ENCODE results near the gene DPEP2.
"Not testable (repeated sequence)": the region's sequence is repeated elsewhere in the genome, so short reads cannot be mapped to it uniquely, and the experiment has no call there.

The DPEP2 gene

GRCh38 chr16:67976205-67976604, 23.1 kb downstream of the DPEP2 start:
- DNase-seq (ENCODE audit: low spot score) = no peak

- no peak for DNase-seq (ENCODE audit: low spot score)
Measured at GRCh38 chr16:67975321-67976105, 23.8 kb downstream of the DPEP2 start.

- DNase-seq (ENCODE audit: low spot score) = not testable (repeated sequence)
Measured at GRCh38 chr16:67972285-67972684, 27.0 kb downstream of the DPEP2 start.

GRCh38 chr16:67971111-67971510, 28.2 kb downstream of the DPEP2 start:
- DNase-seq (ENCODE audit: low spot score) = no peak

GRCh38 chr16:67969254-67970039, 29.8 kb downstream of the DPEP2 start:
- no peak for DNase-seq (ENCODE audit: low spot score)

- DNase-seq (ENCODE audit: low spot score) = peak; percentile 74
Measured at GRCh38 chr16:67968400-67969253, 30.7 kb downstream of the DPEP2 start, which contains the start of gene SLC12A4. Gene SLC12A4 (minus strand): TSS chr16:67968637. CDS start chr16:67968553, 84 bp downstream.

- DNase-seq (ENCODE audit: low spot score) = no peak
Measured at GRCh38 chr16:67967958-67968399, 31.3 kb downstream of the DPEP2 start.

GRCh38 chr16:67967183-67967957, 31.9 kb downstream of the DPEP2 start:
- no peak for DNase-seq (ENCODE audit: low spot score)

- DNase-seq (ENCODE audit: low spot score) = no peak
Measured at GRCh38 chr16:67966549-67967182, 32.6 kb downstream of the DPEP2 start.

- DNase-seq (ENCODE audit: low spot score) = no peak
Measured at GRCh38 chr16:67965668-67966548, 33.4 kb downstream of the DPEP2 start.

GRCh38 chr16:67964477-67965131, 34.7 kb downstream of the DPEP2 start:
- DNase-seq (ENCODE audit: low spot score) = no peak

GRCh38 chr16:67963662-67964321, 35.5 kb downstream of the DPEP2 start:
- DNase-seq (ENCODE audit: low spot score) = no peak

GRCh38 chr16:67963292-67963661, 36.0 kb downstream of the DPEP2 start:
- no peak for DNase-seq (ENCODE audit: low spot score)

GRCh38 chr16:67962135-67962534, 37.1 kb downstream of the DPEP2 start:
- DNase-seq (ENCODE audit: low spot score) = no peak

- DNase-seq (ENCODE audit: low spot score) = no peak
Measured at GRCh38 chr16:67961551-67961957, 37.7 kb downstream of the DPEP2 start.

- DNase-seq (ENCODE audit: low spot score) = no peak
Measured at GRCh38 chr16:67959536-67960329, 39.6 kb downstream of the DPEP2 start.

- no peak for DNase-seq (ENCODE audit: low spot score)
Measured at GRCh38 chr16:67957622-67958021, 41.7 kb downstream of the DPEP2 start.

All from SK-N-DZ (cell line).